A549 (cell line): Measurements from ENCODE around the gene ORC6.

Experiments
- KDM5A ChIP-seq: fragments of 200-600 bp; sonication (generic); IDR thresholded peaks from 2 replicates; pipeline ENCODE4 v1.6.1; 2016; ENCODE audit warnings: antibody characterized with exemption, mild to moderate bottlenecking
- TFCP2L1 ChIP-seq: fragments of 250-450 bp; sonication (Bioruptor Pico); IDR thresholded peaks from 2 replicates; pipeline ENCODE4 v1.5.0; 2021; ENCODE audit warnings: mild to moderate bottlenecking

- TF ChIP-seq TFCP2L1 (no peak), KDM5A (no peak)
Observed at GRCh38 chr16:46737621-46738214, 48.3 kb downstream of the ORC6 start.
